ENCODE measurements around the gene CEP104.
A peak's percentile ranks its signal among the peaks of the same experiment; 100 is the strongest.

The CEP104 gene

DNA sequence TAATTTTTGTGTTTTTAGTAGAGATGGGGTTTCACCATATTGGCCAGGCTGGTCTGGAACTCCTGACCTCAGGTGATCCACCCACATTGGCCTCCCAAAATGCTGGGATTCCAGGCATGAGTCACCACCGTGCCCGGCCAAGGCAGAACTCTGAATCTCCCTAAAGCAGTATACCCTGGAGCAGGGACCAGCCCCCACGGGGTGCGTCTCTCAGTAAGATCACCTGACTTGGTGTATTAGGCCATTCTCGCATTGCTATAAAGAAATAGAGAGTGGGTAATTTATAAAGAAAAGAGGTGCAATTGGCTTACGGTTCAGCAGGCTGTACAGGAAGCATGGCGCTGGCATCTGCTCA lies 14.4 kb upstream of the CEP104 start:
- no peak overlapping the region for H3K4me3 ChIP-seq (replicated peaks in 1 of 2; ENCODE audit: low read depth in 2 of 2, low read length in 2 of 2)
- TF ChIP-seq, protein P1, sequence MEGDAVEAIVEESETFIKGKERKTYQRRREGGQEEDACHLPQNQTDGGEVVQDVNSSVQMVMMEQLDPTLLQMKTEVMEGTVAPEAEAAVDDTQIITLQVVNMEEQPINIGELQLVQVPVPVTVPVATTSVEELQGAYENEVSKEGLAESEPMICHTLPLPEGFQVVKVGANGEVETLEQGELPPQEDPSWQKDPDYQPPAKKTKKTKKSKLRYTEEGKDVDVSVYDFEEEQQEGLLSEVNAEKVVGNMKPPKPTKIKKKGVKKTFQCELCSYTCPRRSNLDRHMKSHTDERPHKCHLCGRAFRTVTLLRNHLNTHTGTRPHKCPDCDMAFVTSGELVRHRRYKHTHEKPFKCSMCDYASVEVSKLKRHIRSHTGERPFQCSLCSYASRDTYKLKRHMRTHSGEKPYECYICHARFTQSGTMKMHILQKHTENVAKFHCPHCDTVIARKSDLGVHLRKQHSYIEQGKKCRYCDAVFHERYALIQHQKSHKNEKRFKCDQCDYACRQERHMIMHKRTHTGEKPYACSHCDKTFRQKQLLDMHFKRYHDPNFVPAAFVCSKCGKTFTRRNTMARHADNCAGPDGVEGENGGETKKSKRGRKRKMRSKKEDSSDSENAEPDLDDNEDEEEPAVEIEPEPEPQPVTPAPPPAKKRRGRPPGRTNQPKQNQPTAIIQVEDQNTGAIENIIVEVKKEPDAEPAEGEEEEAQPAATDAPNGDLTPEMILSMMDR (IDR thresholded peaks at IDR 0.05; ENCODE audit: low read depth, low read length): no peak
- no peak for DNase-seq (ENCODE audit: low read depth in 2 of 2)

DNA sequence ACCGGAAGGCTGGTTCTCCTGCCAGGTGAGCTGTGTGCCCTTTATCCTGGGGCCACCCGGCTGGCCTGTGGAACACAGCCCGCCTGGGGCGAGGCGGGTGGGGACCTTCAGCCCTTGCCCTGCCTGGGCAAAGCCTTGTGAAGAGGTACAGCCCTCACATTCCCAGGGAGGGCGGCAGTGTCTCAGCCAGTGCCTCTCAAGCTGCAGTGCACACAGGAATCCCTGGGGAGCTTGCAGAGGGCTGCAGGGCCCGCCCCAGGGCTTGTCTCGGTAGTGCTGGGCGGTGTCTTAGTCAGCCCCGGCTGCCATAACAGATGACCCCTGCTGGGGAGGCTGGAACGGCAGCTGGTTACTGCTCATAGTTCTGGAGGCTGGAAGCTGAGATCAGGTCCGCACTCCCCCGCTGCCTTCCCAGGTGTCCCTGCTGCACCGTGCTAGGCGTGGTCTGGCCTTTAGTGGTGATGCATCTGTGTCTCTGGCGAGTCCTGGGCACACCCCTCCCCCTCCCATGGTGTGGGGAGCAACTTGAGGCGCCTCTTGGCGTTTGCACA lies 12.8 kb upstream of the CEP104 start:
- H3K4me3 ChIP-seq (replicated peaks in 1 of 2; ENCODE audit: low read depth in 2 of 2, low read length in 2 of 2): no peak overlapping the region
- TF ChIP-seq, protein P1 (IDR thresholded peaks at IDR 0.05; ENCODE audit: low read depth, low read length): no peak
- DNase-seq (ENCODE audit: low read depth in 2 of 2): peak; percentile 14 to 37

DNA sequence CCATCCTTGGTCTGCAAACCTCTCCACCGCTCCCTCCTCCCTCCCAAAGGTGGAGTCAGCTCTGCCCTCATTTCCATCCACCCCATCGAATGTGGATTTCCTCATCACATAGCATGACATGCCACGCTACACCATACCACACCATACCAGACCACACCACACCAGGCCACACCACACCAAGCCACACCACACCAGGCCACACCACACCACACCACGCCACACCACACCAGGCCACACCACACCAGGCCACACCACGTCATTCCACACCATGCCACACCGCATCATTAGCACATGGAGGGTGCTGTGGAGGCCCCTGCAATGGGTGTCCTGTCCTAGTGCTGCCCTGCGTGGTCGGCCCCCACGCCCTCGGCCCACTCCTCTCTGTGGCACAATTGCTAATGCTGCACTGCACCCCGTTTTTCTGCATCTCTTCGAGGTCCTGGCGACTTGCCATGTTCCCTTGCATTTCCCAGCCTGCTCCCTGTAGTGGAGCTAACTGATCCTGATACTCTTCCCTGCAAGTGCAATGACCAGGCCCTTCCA lies 11.5 kb upstream of the CEP104 start:
- TF ChIP-seq, protein P1 (IDR thresholded peaks at IDR 0.05; ENCODE audit: low read depth, low read length): no peak
- DNase-seq (ENCODE audit: low read depth in 2 of 2): no peak
- H3K4me3 ChIP-seq (replicated peaks in 1 of 2; ENCODE audit: low read depth in 2 of 2, low read length in 2 of 2): no peak overlapping the region

DNA sequence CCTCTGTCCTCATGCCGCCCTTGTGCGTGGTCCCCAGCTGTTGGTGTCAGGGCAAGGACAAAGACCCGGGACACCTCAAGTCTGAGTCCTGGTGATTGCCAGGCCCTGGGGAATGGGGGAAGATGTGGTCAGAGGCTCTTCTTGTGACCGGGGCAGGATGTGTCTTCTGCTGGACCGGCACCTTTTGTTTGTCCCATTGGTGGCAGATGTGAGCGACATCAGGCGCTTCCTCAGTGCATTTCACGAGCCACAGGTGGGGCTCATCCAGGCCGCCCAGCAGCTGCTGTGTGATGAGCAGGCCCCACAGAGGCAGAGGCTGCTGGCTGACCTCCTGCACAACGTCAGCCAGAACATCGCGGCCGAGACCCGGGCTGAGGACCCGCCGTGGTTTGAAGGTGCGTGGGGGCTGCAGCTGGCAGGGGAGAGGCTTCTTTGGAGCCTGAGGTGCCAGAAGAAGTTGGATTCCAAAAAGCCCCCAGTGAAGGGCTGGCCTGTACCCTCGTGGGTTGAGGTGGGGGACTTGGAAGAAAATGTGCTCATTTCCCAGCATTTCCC lies 8.7 kb upstream of the CEP104 start:
- H3K4me3 ChIP-seq (replicated peaks in 1 of 2; ENCODE audit: low read depth in 2 of 2, low read length in 2 of 2): no peak overlapping the region
- TF ChIP-seq, protein P1 (IDR thresholded peaks at IDR 0.05; ENCODE audit: low read depth, low read length): no peak
- no peak for DNase-seq (ENCODE audit: low read depth in 2 of 2)

DNA sequence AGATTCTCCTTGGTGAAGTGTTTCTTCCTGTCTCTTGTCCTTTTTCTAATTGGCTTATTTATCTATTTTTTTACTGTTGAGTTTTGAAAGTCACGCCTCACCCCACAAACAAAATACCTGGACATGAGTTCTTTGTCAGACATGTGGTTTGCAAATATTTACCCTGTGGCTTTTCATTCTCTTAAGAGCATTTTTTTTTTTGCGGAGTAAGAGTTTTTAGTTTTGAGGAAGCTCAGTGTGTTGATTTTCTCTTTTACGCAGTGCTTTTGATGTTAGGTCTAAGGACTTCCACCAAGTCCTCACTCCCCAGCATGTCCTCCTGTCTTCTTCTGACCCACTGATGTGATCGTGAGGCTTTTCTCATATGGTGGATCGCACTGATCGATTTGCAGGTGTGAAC lies 7.9 kb upstream of the CEP104 start:
- no peak for DNase-seq (ENCODE audit: low read depth in 2 of 2)
- H3K4me3 ChIP-seq (replicated peaks in 1 of 2; ENCODE audit: low read depth in 2 of 2, low read length in 2 of 2): no peak overlapping the region
- TF ChIP-seq, protein P1 (IDR thresholded peaks at IDR 0.05; ENCODE audit: low read depth, low read length): no peak

DNA sequence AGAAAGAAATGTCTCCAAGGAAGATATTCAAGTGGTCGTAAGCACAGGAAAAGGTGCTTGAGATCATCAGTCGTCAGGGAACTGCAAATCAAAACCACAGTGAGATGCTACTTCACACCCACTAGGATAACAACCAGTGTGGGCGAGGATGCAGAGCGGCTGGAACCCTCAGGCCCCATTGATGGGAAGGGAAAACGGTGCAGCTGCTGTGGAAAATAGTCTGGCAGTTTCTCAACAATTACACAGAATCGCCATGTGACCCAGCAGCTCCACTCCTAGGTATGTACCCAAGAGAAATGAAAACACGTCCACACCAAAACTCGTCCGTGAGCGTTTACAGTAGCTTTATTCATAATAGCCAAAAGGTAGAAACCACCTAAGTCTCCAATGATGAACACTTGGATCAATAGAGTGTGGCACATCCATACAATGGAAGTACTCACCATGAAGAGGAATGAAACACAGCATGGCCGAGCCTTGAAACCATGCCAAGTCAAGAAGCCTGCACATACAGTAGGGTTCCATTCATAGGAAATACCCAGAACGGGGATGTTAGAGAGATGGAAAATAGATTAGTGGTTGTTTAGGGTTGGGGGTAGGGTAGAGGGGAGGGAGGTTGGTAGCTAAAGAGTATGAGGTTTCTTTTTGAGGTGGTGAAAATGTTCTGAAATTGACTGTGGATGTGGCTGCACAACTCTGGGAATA lies 6.4 kb upstream of the CEP104 start:
- TF ChIP-seq, protein P1 (IDR thresholded peaks at IDR 0.05; ENCODE audit: low read depth, low read length): no peak
- no peak for DNase-seq (ENCODE audit: low read depth in 2 of 2)
- no peak overlapping the region for H3K4me3 ChIP-seq (replicated peaks in 1 of 2; ENCODE audit: low read depth in 2 of 2, low read length in 2 of 2)

Data from cardiac fibroblast (primary cell).